ENCODE results near the gene TMEM100.
"Not testable (repeated sequence)": the region's sequence is repeated elsewhere in the genome, so short reads cannot be mapped to it uniquely, and the experiment has no call there.

Gene TMEM100

DNA sequence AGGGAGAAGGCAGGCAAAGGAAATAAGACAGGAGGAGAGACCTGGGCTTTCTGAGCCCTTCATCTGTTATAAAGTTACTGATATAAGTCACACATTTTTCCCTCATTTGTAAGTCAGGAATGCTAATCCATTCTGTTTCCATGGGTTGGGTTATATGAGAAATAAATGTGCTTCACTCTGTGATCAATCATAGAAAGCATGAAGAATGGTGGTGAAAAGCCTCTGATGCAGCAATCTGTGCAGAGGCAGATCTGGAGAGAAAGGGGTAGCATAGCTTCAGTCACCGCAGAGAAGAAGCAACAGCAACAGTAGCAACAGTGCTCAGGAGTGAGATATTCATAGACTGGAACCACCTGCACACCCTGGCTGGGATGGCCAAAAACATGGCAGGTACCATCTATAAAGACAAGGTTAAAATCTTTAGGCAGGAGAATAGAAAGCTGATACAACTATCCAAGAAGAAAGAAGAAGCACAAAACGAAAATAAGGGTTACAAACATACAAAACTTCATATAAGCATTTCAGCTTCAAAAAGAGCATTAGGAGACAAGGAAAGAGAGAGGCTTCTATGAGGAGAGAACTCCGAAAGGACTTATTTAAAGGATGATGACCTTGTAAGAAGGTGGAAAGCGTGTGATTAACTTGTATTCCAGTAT, 41.9 kb downstream of the TMEM100 start:
- no peak overlapping the region for H3K4me3 ChIP-seq (replicated peaks; ENCODE audit: low read depth, low read length)
- TF ChIP-seq, protein P1, sequence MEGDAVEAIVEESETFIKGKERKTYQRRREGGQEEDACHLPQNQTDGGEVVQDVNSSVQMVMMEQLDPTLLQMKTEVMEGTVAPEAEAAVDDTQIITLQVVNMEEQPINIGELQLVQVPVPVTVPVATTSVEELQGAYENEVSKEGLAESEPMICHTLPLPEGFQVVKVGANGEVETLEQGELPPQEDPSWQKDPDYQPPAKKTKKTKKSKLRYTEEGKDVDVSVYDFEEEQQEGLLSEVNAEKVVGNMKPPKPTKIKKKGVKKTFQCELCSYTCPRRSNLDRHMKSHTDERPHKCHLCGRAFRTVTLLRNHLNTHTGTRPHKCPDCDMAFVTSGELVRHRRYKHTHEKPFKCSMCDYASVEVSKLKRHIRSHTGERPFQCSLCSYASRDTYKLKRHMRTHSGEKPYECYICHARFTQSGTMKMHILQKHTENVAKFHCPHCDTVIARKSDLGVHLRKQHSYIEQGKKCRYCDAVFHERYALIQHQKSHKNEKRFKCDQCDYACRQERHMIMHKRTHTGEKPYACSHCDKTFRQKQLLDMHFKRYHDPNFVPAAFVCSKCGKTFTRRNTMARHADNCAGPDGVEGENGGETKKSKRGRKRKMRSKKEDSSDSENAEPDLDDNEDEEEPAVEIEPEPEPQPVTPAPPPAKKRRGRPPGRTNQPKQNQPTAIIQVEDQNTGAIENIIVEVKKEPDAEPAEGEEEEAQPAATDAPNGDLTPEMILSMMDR (IDR thresholded peaks at IDR 0.05; ENCODE audit: low read length, missing control alignments): no peak
- DNase-seq (ENCODE audit: low read depth): no peak

DNA sequence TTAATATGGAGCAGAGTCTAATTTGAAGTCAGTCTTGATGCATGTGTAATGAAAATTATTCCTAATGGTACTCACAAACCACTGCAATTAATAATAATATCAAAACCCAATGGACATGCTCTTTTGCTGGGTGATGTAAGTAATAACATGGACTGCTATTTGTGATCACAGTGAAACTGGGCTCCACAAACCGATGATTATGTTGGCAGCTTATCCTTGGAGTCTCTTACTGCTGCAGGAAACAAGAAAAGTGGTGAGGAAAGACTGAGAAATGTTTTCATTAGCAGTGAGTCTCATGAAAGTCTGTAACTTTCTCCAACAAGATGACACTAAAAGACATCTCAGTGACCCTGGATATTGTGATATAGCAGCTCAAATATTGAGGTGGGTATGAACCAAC, 45.2 kb downstream of the TMEM100 start:
- no peak for DNase-seq (ENCODE audit: low read depth)
- TF ChIP-seq, protein P1 (IDR thresholded peaks at IDR 0.05; ENCODE audit: low read length, missing control alignments): no peak
- no peak overlapping the region for H3K4me3 ChIP-seq (replicated peaks; ENCODE audit: low read depth, low read length)

DNA sequence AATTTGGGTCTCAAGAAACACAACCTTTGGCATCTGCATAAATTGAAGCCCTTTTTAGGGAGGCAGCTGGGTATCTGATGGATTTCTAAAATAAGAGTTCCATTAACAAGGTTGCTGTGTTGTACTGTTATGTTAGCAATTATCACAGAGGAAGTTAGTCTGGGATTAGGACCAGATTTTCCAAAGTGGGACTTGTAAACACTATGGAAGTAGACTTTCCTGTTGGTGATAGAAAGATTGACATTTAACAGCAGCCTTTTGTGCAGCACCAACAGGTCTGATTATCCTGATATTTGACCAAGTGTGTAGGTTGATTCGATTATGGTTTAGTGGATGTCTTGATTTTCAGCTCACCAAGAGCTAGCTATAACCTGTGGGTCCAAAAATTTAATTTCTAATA, 46.4 kb downstream of the TMEM100 start:
- DNase-seq (ENCODE audit: low read depth): no peak
- TF ChIP-seq, protein P1 (IDR thresholded peaks at IDR 0.05; ENCODE audit: low read length, missing control alignments): no peak

DNA sequence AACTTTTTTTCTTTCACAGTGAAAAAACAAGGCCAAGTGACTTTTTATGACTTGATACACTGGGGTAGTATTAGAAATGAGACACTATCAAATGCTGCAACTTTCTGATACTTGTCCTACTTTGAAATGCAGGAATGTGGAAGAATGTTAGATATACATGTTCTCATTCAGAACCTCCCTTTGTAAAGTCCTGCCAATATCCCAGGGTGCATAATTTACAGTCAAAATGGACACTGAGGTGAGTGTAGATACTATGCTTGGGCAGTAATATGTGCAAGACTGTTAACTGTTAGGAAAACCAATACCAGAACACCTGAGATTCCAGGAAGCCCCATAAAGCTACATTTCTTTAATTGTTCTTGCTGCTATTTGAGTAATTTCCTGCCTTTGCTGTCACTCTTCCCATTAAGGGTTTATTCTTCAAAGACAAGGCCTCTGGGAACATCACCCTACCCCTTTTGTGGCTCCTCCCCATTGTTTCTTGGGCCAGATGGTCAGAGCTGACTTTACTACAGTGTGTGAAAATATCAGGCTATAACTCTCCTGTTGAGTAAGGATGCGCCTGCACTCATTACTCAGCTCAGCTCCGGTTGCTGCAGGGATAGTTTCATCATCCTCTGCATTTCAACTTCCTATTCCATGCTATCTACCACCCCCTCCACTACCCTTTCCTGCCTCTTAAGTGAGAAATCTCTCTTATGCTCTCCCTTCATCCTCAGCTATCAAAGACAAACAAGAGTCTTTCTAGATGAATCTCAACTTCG, 48.7 kb downstream of the TMEM100 start:
- TF ChIP-seq, protein P1 (IDR thresholded peaks at IDR 0.05; ENCODE audit: low read length, missing control alignments): no peak
- peak; percentile 9 for DNase-seq (ENCODE audit: low read depth)
- H3K4me3 ChIP-seq (replicated peaks; ENCODE audit: low read depth, low read length): no peak overlapping the region

More for the DNA sequence above, 46.4 kb downstream of the TMEM100 start:
- no peak overlapping the region for H3K4me3 ChIP-seq (replicated peaks; ENCODE audit: low read depth, low read length)

DNA sequence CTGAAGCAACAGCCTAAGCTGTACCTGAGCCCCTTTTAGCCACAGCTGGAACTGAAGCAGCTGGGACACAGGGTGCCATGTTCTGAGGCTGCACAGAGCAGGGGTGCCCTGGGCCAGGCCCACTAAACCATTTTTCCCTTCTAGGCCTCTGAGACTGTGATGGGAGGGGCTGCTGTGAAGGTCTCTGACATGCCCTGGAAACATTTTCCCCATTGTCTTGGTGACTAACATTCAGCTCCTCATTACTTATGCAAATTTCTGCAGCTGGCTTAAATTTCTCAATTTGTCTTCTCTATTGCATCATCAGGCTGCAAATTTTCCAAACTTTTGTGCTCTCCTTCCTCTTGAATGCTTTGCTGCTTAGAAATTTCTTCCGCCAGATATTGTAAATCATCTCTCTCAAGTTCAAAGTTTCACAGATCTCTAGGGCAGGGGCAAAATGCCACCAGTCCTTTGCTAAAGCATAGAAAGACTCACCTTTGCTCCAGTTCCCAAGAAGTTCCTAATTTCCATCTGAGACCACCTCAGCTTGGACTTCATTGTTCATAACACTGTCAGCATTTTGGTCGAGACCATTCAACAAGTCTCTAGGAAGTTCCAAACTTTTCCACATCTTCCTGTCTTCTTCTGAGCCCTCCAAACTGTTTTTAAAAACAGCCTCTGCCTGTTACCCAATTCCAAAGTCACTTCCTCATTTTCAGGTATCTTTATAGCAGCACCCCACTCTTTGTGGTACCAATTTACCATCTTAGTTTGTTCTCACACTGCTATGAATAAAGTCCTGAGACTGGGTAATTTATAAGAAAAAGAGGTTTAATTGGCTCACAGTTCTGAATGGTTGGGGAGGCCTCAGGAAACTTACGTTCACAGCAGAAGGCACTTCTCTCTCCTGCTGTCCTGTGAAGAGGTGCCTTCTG, 49.8 kb downstream of the TMEM100 start:
- DNase-seq (ENCODE audit: low read depth): no peak
- H3K4me3 ChIP-seq (replicated peaks; ENCODE audit: low read depth, low read length): no peak overlapping the region
- TF ChIP-seq, protein P1 (IDR thresholded peaks at IDR 0.05; ENCODE audit: low read length, missing control alignments): no peak

DNA sequence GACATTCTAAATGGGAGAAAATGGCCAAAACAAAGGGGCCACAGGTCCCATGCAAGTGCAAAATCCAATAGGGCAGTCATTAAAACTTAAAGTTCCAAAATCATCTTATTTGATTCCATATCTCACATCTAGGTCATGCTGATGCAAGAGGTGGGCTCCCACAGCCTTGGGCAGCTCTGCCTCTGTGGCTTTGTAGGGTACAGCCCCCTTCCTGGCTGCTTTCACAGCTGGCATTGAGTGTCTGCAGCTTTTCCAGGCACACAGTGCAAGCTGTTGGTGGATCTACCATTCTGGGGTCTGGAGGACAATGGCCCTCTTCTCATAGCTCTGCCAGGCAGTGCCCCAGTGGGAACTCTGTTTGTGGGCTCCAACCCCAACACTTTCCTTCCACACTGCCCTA, 50.7 kb downstream of the TMEM100 start:
- not testable (repeated sequence) for H3K4me3 ChIP-seq (replicated peaks; ENCODE audit: low read depth, low read length); DNase-seq (ENCODE audit: low read depth)

Data from fibroblast of pulmonary artery (primary cell).